GM18907 (cell line): ENCODE measurements around the gene ECHDC3.
A peak's percentile ranks its signal among the peaks of the same experiment; 100 is the strongest.
"Not testable (repeated sequence)": the region's sequence is repeated elsewhere in the genome, so short reads cannot be mapped to it uniquely, and the experiment has no call there.

ENCODE experiments used
- ATAC-seq: cut with Tn5 transposase; IDR thresholded peaks from one replicate; pipeline ENCODE4 v1.9.1; 2021; ENCODE audit warnings: mild to moderate bottlenecking, moderate library complexity; ENCODE audit not compliant: unreplicated experiment

Gene ECHDC3

GRCh38 chr10:11742009-11742778, at the start of gene ECHDC3:
Gene ECHDC3, plus strand, starts transcription at chr10:11742382. Its CDS starts 195 bp downstream, at chr10:11742577.
- ATAC-seq: peak; percentile 72

- ATAC-seq: no peak
Measured at GRCh38 chr10:11693376-11693775, 48.8 kb upstream of the ECHDC3 start.

GRCh38 chr10:11695779-11696178, 46.4 kb upstream of the ECHDC3 start:
- no peak for ATAC-seq

GRCh38 chr10:11697718-11698527, 44.3 kb upstream of the ECHDC3 start:
- ATAC-seq: peak; percentile 69

- ATAC-seq: peak; percentile 75
Measured at GRCh38 chr10:11698691-11699549, 43.3 kb upstream of the ECHDC3 start.

- ATAC-seq: peak; percentile 22
Measured at GRCh38 chr10:11699550-11700097, 42.6 kb upstream of the ECHDC3 start.

GRCh38 chr10:11700539-11700938, 41.6 kb upstream of the ECHDC3 start:
- no peak for ATAC-seq

GRCh38 chr10:11701451-11702095, 40.6 kb upstream of the ECHDC3 start:
- ATAC-seq: no peak

- no peak for ATAC-seq
Measured at GRCh38 chr10:11702264-11702663, 39.9 kb upstream of the ECHDC3 start.

- ATAC-seq: no peak
Measured at GRCh38 chr10:11704092-11704491, 38.1 kb upstream of the ECHDC3 start.

- ATAC-seq: no peak
Measured at GRCh38 chr10:11705722-11706121, 36.5 kb upstream of the ECHDC3 start.

- no peak for ATAC-seq
Measured at GRCh38 chr10:11706895-11707567, 35.2 kb upstream of the ECHDC3 start.

GRCh38 chr10:11707624-11708350, 34.4 kb upstream of the ECHDC3 start:
- ATAC-seq: no peak

- ATAC-seq: not testable (repeated sequence)
Measured at GRCh38 chr10:11708801-11709200, 33.4 kb upstream of the ECHDC3 start.

- no peak for ATAC-seq
Measured at GRCh38 chr10:11712744-11713143, 29.4 kb upstream of the ECHDC3 start.

- ATAC-seq: no peak
Measured at GRCh38 chr10:11713186-11713743, 28.9 kb upstream of the ECHDC3 start.

- no peak for ATAC-seq
Measured at GRCh38 chr10:11713963-11714362, 28.2 kb upstream of the ECHDC3 start.

- no peak for ATAC-seq
Measured at GRCh38 chr10:11714750-11715365, 27.3 kb upstream of the ECHDC3 start.
